Tibial nerve (tissue), 4 donors: ENCODE measurements around the gene ZNF519.
"Not testable (repeated sequence)": the region's sequence is repeated elsewhere in the genome, so short reads cannot be mapped to it uniquely, and the experiment has no call there.

Experiments
- EP300 ChIP-seq, 2 donors: sonication (generic); formaldehyde crosslinking; IDR thresholded peaks; one replicate each; pipeline ENCODE4 v1.6.1; 2017; ENCODE audit warnings: antibody characterized with exemption in 2 of 2, mild to moderate bottlenecking in 1 of 2
- POLR2A ChIP-seq, 2 donors: fragments of 450-650 bp; IDR thresholded peaks; one replicate each; pipeline ENCODE4 v1.6.1; 2017; ENCODE audit warnings: antibody characterized with exemption in 2 of 2, mild to moderate bottlenecking in 2 of 2, moderate library complexity in 2 of 2
- TF ChIP-seq, protein P1 (sequence below), 5 experiments: fragments of 200-600 bp in 3 of 5; fragments of 450-650 bp in 2 of 5; sonication (generic) in 3 of 5; IDR thresholded peaks; one replicate each; pipeline ENCODE4 v1.5.1; 2016 to 2019; ENCODE audit warnings: antibody characterized with exemption in 5 of 5, mild to moderate bottlenecking in 3 of 5, moderate library complexity in 2 of 5

DNA sequence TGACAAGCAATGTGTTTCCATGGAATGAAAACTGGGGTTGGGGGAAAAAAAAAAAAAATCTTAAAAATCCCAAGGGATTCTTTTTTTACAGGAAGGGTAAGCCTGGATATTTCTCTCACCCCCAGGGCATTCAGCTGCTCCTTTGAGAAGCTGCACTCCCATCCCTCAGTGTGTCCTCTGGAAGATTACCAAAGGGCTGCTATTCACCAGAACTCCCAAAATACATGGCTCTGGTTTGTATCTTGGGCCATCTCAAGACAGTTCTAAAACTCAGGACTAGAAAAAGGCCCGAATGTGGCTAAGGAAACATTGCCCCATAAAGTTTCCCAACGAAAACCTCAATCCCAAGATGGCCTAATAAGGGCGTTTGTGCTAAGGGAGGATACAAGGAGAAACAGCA, 1.4 kb downstream of the ZNF519 start:
- TF ChIP-seq, protein P1, sequence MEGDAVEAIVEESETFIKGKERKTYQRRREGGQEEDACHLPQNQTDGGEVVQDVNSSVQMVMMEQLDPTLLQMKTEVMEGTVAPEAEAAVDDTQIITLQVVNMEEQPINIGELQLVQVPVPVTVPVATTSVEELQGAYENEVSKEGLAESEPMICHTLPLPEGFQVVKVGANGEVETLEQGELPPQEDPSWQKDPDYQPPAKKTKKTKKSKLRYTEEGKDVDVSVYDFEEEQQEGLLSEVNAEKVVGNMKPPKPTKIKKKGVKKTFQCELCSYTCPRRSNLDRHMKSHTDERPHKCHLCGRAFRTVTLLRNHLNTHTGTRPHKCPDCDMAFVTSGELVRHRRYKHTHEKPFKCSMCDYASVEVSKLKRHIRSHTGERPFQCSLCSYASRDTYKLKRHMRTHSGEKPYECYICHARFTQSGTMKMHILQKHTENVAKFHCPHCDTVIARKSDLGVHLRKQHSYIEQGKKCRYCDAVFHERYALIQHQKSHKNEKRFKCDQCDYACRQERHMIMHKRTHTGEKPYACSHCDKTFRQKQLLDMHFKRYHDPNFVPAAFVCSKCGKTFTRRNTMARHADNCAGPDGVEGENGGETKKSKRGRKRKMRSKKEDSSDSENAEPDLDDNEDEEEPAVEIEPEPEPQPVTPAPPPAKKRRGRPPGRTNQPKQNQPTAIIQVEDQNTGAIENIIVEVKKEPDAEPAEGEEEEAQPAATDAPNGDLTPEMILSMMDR (IDR thresholded peaks at IDR 0.05) = not testable (repeated sequence)
- TF ChIP-seq POLR2A, EP300 (IDR thresholded peaks at IDR 0.05): not testable (repeated sequence)
